ENCODE results near the gene CCDC61.

Gene CCDC61

GRCh38 chr19:46049597-46049996 lies 54.3 kb downstream of the CCDC61 start:
- no peak for DNase-seq

GRCh38 chr19:46052896-46053295 lies 57.6 kb downstream of the CCDC61 start:
- DNase-seq, result no peak

GRCh38 chr19:46056536-46056935 lies 61.3 kb downstream of the CCDC61 start:
- no peak for DNase-seq

- no peak for DNase-seq
Observed at GRCh38 chr19:46058778-46059177, 63.5 kb downstream of the CCDC61 start.

- no peak for DNase-seq
Observed at GRCh38 chr19:46060012-46060411, 64.7 kb downstream of the CCDC61 start.

- DNase-seq, result no peak
Observed at GRCh38 chr19:46063201-46063600, 67.9 kb downstream of the CCDC61 start.

- DNase-seq, result no peak
Observed at GRCh38 chr19:46065486-46066071, 70.3 kb downstream of the CCDC61 start.

- no peak for DNase-seq
Observed at GRCh38 chr19:46066471-46066870, 71.2 kb downstream of the CCDC61 start.

- DNase-seq, result no peak
Observed at GRCh38 chr19:46067691-46068090, 72.4 kb downstream of the CCDC61 start.

Measured in stimulated activated CD4-positive, alpha-beta T cell treated with anti-CD3 and anti-CD28 coated beads, Interleukin-1b, Interleukin-23, amount 100 ng/mL, for 48 hours (primary cell).